ENCODE measurements around the gene BRINP3. TPM values are rescaled to one million over a fixed set of nuclear protein-coding genes. Genes with fewer than 3 reads are reported as not detected.

The BRINP3 gene
- total RNA-seq, 1 donor from 2014 or later: not detected

GRCh38 chr1:190377991-190378390 is 99.7 kb downstream of the BRINP3 start:
- H3K4me2 ChIP-seq (ENCODE audit: low read length): no peak overlapping the region
- no peak for FAIRE-seq
- no peak overlapping the region for H3K4me3 Mint-ChIP-seq (ENCODE audit: unreplicated experiment)

GRCh38 chr1:190377294-190377693 is 100.4 kb downstream of the BRINP3 start:
- H3K27ac Mint-ChIP-seq (ENCODE audit: unreplicated experiment): no peak overlapping the region
- Histone ChIP-seq H4K20me1 (ENCODE audit: insufficient read depth, low read length) (no peaks in the 10 kb centered on the region), H3K4me1 (ENCODE audit: insufficient read depth, low read length) (no peaks in the 10 kb centered on the region), H3K79me2 (ENCODE audit: insufficient read depth, low read length) (no peaks in the 10 kb centered on the region), H3K4me3 (ENCODE audit: insufficient read depth, low read depth, low read length) (no peak overlapping the region), H3K27me3 (ENCODE audit: insufficient read depth, low read length) (no peaks in the 10 kb centered on the region), H3K27ac (ENCODE audit: low read depth, low read length) (no peak overlapping the region), H3K9ac (ENCODE audit: low read length) (no peak overlapping the region), H3K9me3 (ENCODE audit: insufficient read depth, low read depth, low read length) (no peaks in the 10 kb centered on the region), H3K36me3 (ENCODE audit: insufficient read depth, low read length) (no peaks in the 10 kb centered on the region), H3K4me2 (ENCODE audit: low read length) (no peak overlapping the region), H2AFZ (ENCODE audit: low read depth, low read length) (no peak overlapping the region)
- DNase-seq (ENCODE audit: low read depth) (no peak), FAIRE-seq (no peak)
- no peaks in the 10 kb centered on the region for H3K9me3 Mint-ChIP-seq (ENCODE audit: unreplicated experiment)
- no peak overlapping the region for H3K4me3 Mint-ChIP-seq (ENCODE audit: unreplicated experiment)
- H3K36me3 Mint-ChIP-seq (ENCODE audit: low read depth, unreplicated experiment): no peaks in the 10 kb centered on the region
- H3K4me1 Mint-ChIP-seq (ENCODE audit: low read depth, unreplicated experiment): no peaks in the 10 kb centered on the region
- H3K27me3 Mint-ChIP-seq (ENCODE audit: low read depth, unreplicated experiment): no peaks in the 10 kb centered on the region
- TF ChIP-seq EZH2 (IDR thresholded peaks at IDR 0.05; ENCODE audit: insufficient read depth, low read length) (no peak), CTCF (IDR thresholded peaks at IDR 0.05; ENCODE audit: insufficient read depth, low read depth, low read length) (no peak)

More at GRCh38 chr1:190377991-190378390, 99.7 kb downstream of the BRINP3 start:
- H4K20me1 ChIP-seq (ENCODE audit: insufficient read depth, low read length): no peaks in the 10 kb centered on the region
- no peaks in the 10 kb centered on the region for H3K27me3 Mint-ChIP-seq (ENCODE audit: low read depth, unreplicated experiment)
- H2AFZ ChIP-seq (ENCODE audit: low read depth, low read length): no peak overlapping the region
- DNase-seq (ENCODE audit: low read depth): no peak
- no peaks in the 10 kb centered on the region for H3K9me3 Mint-ChIP-seq (ENCODE audit: unreplicated experiment)
- H3K4me3 ChIP-seq (ENCODE audit: insufficient read depth, low read depth, low read length): no peak overlapping the region
- no peak for TF ChIP-seq CTCF (IDR thresholded peaks at IDR 0.05; ENCODE audit: insufficient read depth, low read depth, low read length)
- TF ChIP-seq EZH2 (IDR thresholded peaks at IDR 0.05; ENCODE audit: insufficient read depth, low read length): no peak
- H3K9ac ChIP-seq (ENCODE audit: low read length): no peak overlapping the region
- H3K4me1 ChIP-seq (ENCODE audit: insufficient read depth, low read length): no peaks in the 10 kb centered on the region
- no peaks in the 10 kb centered on the region for H3K36me3 Mint-ChIP-seq (ENCODE audit: low read depth, unreplicated experiment)
- no peak overlapping the region for H3K27ac Mint-ChIP-seq (ENCODE audit: unreplicated experiment)
- H3K36me3 ChIP-seq (ENCODE audit: insufficient read depth, low read length): no peaks in the 10 kb centered on the region
- H3K79me2 ChIP-seq (ENCODE audit: insufficient read depth, low read length): no peaks in the 10 kb centered on the region
- no peaks in the 10 kb centered on the region for H3K27me3 ChIP-seq (ENCODE audit: insufficient read depth, low read length)
- H3K27ac ChIP-seq (ENCODE audit: low read depth, low read length): no peak overlapping the region
- H3K9me3 ChIP-seq (ENCODE audit: insufficient read depth, low read depth, low read length): no peaks in the 10 kb centered on the region
- H3K4me1 Mint-ChIP-seq (ENCODE audit: low read depth, unreplicated experiment): no peaks in the 10 kb centered on the region

GRCh38 chr1:190376044-190376443 is 101.6 kb downstream of the BRINP3 start:
- no peaks in the 10 kb centered on the region for H3K36me3 Mint-ChIP-seq (ENCODE audit: low read depth, unreplicated experiment)
- H3K79me2 ChIP-seq (ENCODE audit: insufficient read depth, low read length): no peaks in the 10 kb centered on the region
- H4K20me1 ChIP-seq (ENCODE audit: insufficient read depth, low read length): no peaks in the 10 kb centered on the region
- no peaks in the 10 kb centered on the region for H3K36me3 ChIP-seq (ENCODE audit: insufficient read depth, low read length)
- H3K4me1 Mint-ChIP-seq (ENCODE audit: low read depth, unreplicated experiment): no peaks in the 10 kb centered on the region
- no peak overlapping the region for H3K4me2 ChIP-seq (ENCODE audit: low read length)
- no peak overlapping the region for H3K27ac ChIP-seq (ENCODE audit: low read depth, low read length)
- H3K9me3 Mint-ChIP-seq (ENCODE audit: unreplicated experiment): no peaks in the 10 kb centered on the region
- H3K4me3 ChIP-seq (ENCODE audit: insufficient read depth, low read depth, low read length): no peak overlapping the region
- DNase-seq (ENCODE audit: low read depth): no peak
- no peak overlapping the region for H3K9ac ChIP-seq (ENCODE audit: low read length)
- no peak overlapping the region for H3K4me3 Mint-ChIP-seq (ENCODE audit: unreplicated experiment)
- no peaks in the 10 kb centered on the region for H3K9me3 ChIP-seq (ENCODE audit: insufficient read depth, low read depth, low read length)
- H3K27me3 Mint-ChIP-seq (ENCODE audit: low read depth, unreplicated experiment): no peaks in the 10 kb centered on the region
- no peaks in the 10 kb centered on the region for H3K4me1 ChIP-seq (ENCODE audit: insufficient read depth, low read length)
- H2AFZ ChIP-seq (ENCODE audit: low read depth, low read length): no peak overlapping the region
- peak overlapping the region; percentile 26 for H3K27ac Mint-ChIP-seq (ENCODE audit: unreplicated experiment)
- no peaks in the 10 kb centered on the region for H3K27me3 ChIP-seq (ENCODE audit: insufficient read depth, low read length)
- TF ChIP-seq CTCF (IDR thresholded peaks at IDR 0.05; ENCODE audit: insufficient read depth, low read depth, low read length) (no peak), EZH2 (IDR thresholded peaks at IDR 0.05; ENCODE audit: insufficient read depth, low read length) (no peak)
- FAIRE-seq: no peak

Measured in astrocyte (in vitro differentiated cells and primary cell).